Hypothalamus (tissue), 51 donors: ENCODE data around the gene SRGAP3.

Source experiments
- DNase-seq, 51 donors: peaks; one replicate each; lab custom pipeline; 2025; lab: John Stamatoyannopoulos, UW

Gene SRGAP3

DNA sequence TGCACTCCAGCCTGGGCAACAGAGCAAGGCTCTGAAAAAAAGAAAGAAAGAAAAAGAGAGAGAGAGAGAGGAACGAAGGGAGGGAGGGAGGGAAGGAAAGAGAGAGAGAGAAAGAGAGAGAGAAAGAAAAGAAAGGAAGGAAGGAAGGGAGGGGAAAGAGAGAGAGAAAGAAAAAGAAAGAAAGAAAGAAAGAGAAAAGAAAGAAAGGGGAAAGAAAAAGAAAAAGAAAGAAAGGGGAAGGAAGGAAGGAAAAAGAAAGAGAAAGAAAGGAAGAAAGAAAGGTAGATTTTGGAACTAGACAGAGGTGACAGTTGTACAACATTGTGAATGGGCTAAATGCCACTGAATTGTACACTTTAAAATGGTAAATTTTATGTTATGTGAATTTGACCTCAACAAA is 5.3 kb upstream of the SRGAP3 start:
- DNase-seq: no peak

DNA sequence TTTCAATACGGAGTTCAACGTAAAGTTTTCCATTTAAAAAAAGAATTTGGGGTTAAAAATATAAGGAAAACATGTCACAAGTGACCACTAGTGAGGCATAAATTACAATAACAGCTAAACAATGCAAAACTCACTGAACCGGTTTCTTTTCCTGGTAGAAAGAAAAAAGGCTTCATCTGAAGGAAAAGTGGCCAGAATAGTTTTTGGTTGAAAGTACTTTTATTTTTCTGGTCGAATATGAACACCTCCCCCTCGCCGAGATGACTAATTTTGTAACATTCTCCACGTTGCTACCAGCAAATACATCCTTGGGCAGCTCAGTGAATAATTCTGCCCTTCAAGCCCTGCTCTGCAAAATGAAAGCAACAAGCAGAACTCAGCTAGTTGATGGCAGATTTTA is 3.9 kb upstream of the SRGAP3 start:
- no peak for DNase-seq

DNA sequence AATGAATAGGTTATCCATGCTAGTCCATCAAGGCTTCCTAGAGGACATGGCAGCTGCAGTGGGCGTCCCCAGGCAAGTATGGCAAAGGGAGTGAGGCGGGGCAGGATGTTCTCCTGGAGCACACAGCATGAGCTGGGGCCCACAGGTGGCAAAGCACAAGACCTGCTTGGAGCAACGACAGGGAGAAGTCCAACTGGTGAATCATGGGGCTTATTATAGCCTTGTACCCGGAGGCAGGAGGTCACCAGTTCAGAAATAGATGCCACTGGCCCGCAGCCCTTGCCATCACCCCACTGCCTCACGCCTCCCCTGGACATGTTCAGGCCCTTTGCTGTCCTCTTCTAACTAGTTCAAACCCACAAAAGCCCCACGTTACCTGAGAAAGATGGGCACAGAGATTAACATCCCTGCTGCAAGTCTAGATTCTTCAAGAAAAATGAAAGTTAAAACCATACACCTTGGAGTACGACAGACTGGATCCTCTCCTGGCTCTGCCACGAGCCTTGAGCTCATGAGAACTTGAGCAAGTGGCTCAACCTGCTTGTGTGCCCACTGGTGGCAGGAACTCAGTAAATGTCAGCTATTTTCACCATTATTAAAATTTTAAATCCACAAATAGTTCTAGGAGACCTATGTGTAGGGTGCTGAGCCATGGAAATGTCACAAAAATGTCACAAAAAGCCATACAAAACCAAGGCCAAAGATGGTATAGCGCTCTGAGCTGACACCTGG is 1.8 kb upstream of the SRGAP3 start:
- no peak for DNase-seq

DNA sequence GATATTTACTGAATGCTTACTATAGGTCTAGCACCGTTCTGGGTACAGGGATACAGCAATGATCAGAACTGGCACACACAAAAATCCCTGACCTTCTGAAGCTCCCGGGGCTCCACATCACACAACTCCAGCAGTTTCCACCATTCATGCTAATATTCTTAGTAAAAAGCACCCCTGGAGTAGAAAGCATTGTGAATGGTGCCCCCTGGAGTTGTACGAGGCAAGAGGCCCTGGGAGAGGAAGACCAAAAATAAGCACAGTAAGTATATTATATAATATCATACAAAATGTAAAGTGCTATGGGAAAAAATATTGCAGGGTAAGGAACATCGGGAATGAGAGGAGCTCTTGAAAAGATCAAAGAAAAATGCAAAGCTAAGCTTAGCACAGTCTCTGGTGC is 790 bp upstream of the SRGAP3 start:
- DNase-seq: peak in 8 of 51 donors; percentile 4 to 66 (median 28)

DNA sequence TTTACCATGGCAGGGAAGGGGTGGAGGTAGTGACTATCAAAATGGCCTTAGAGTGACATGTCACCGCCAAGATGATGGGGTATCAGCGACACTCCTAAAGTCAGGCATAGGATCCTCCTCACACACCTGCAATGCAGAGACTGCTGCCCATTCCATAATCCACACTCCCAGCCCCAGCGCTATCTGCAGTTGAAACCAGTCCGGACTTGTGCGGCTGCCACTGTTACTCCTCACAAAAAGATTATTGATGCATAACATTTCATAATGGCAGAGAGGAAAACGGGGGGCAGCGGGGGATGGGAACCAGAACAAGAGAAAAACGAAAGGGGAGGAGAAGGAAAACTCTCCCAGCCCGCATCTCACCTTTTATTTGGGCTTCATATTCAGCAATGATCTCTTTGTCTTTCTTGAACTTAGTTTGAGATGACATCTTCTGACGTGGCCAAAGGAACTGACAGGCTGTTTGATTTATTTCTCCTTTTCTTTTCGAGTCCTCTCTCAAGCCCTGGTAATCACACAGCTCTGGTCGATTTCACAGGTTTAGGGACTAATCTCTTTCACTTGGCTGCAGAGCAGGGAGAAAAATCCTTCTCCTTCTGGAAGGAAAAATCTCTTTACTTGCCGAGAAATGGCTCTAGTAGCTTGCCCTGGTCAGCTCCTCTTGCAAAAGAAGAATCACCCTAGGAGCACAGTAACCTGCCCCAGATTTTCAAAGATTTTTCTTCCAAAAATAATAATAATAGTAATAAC is 749 bp downstream of the SRGAP3 start:
- peak in 16 of 51 donors; percentile 9 to 64 (median 32) for DNase-seq

DNA sequence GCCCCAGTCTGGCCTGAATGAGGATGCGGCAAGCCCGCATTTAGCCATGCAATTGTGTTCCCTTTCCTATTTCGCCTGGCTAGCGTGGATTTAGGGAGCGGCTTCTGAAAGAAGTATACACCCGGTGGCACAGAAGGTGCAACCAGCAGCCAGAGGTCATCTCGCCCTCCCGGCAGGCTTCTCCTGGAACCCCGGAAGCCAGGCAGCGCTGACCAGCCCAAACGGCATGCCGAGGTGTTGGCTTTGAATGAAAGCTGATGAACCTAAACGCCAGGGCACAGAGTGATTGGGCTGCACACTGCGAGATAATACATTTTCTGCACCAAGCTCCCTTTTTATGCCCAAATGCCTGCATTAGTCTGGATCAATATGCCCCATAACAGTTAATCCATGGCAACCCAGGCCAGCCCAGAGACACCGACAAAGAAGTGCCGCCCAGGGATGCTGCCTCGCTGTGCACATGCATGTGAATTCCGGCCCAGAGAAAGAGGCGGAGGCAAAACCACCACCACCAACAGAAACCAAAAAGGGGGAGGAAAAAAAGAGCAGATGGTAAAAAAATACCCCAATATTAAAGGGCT is 1.4 kb downstream of the SRGAP3 start:
- peak in 16 of 51 donors; percentile 17 to 70 (median 35) for DNase-seq

DNA sequence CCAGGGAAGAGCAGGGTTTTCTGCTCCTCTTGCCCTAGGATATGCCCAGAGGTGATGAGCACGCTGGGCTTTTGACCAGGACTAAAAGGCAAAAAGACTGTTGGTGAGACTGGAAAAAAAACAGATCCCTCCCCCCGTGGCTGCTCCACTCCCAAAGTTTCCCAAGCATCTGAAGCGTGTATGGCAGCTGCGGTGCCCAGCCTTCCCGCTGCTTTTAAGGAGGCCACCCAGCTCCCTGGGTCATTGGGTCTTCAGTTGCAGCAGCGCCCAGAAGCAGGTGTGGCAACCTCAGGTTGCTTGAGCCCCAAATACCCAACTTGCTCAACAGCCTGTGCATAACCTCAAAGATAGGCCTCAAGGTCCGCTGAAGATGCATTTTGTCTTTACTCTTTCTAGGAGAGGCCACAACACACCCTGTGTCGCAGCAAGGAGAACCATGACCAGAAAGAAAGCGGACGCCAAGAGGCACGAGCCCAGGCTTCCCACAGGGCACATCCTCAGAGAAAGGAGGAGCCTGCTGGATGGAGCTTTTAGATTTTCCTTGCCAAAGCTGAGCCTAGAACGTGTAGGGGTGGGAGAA is 2.0 kb downstream of the SRGAP3 start:
- peak in 9 of 51 donors; percentile 12 to 70 (median 47) for DNase-seq

DNA sequence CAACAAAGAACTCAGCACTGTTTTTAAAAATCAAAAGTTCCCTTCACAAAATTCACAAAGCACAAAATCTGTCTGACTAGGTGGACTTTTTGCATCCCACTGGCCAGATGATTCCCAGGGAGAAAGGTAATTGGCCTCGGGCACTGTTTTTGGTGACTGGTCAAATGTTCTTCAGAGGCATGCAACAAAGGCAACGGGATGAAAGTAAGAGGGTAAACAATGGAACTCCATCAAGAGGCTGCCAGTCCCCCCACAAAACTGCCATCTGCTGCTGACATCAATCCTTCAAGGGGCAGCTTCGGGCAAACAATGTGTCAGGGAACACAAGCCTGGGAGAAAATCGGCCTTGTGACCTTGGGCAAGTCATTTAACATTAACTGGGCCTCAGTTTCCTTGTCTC is 3.3 kb downstream of the SRGAP3 start:
- no peak for DNase-seq

DNA sequence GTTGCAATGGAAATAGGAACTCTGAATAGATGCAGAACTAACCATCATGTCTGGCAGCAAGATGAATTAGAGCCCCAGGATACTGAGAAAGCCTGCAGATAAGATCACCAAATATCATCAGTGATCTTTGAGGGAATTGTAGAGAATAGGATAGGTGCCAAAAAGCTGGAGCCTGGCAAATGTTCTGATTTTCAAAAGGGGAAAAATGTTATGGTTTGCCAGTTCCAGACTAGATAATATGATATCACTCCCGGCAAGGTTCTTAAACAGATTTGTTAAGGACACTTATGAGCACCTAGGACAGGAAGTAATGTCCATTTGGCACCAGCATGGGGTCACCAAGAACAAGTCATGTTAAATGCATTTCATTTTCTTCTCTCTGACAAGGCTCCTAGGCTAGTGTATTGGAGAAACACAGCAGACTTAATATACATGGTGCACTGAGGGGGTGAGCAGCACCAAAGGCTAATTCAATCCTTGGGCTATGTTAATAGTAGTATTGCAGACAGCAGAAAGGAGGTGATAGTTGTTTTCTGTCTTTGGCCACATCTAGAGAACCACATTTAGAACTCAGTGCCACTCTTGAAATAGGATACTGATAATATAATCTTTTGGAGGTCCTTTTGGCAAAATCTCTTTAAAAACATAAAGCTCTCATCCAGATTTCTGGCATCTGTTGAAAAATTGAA is 4.8 kb downstream of the SRGAP3 start:
- no peak for DNase-seq

DNA sequence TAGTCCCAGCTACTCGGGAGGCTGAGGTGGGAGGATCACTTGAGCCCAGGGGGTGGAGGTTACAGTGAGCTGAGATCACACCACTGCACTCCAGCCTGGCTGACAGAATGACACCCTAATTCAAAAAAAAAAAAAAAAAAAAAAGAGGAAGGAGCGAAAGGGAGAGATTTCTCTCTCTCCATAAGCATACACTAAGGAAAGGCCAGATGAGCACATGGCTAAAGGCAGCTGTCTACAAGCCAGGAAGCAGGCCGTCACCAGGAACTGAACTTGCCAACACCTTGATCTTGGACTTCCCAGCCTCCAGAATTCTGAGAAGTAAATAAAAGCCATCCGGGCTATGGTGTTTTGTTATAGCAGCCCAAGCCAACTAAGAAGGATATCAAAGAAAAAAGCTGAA is 7.5 kb downstream of the SRGAP3 start:
- no peak for DNase-seq

DNA sequence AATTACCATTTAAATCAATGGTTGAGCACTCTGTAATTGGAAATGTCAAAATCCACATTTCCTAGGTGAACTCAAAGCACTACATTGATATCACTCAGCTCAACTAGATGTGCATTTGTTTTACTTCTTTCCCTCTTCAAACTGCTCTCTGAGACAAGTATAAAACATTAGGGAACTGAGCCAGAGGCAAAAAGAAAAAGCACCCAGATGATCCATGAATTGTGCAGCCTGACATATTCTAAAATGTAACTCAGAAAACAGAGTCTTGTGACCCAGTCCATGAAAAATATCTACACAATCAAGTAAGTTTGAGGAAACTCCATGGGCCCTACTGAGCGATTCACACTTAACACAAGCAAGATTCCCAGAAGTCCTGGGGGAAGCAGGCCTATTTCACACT is 9.8 kb downstream of the SRGAP3 start:
- DNase-seq: no peak

DNA sequence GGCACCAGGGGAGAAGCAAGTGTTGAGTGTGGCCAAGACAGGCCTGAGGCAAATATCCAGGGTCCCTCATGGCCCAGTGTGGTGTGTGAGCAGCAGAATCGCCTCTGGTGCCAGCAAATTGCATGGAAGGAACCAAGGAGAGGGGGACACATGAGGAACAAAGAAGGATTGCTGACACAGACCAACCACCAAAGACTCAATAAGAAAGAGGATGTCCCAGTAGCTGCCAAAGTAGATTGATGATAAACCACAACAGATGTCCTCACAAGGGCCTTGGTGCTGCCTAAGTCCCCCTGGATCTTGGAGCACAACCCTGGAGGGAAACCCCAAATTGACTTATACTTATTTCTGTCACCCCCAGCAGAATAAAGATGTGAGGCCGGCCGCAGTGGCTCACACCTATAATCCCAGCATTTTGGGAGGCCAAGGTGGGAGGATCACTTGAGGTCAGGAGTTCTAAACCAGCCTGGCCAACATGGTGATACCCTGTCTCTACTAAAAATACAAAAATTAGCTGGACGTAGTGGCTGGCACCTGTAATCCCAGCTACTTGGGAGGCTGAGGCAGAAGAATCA is 10.6 kb downstream of the SRGAP3 start:
- DNase-seq: no peak

DNA sequence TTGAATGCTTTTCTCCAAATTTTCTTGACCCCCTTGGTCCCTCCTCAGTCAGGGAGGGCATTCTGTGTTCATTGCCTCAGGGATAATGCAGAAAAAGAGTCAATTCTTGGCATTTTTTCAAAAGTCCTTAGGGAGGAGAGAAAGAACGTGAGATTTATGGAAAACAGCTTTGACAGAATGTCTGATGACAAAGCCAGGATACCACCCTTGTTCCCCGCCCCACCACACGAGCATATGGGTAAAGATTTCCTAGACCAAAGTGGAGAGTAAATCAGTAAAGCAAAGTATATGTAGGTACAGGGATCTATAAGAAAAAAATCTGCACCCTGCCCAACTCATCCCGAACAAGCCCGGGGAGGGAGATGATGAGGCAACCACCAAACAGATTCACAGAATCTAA is 11.2 kb downstream of the SRGAP3 start:
- no peak for DNase-seq

DNA sequence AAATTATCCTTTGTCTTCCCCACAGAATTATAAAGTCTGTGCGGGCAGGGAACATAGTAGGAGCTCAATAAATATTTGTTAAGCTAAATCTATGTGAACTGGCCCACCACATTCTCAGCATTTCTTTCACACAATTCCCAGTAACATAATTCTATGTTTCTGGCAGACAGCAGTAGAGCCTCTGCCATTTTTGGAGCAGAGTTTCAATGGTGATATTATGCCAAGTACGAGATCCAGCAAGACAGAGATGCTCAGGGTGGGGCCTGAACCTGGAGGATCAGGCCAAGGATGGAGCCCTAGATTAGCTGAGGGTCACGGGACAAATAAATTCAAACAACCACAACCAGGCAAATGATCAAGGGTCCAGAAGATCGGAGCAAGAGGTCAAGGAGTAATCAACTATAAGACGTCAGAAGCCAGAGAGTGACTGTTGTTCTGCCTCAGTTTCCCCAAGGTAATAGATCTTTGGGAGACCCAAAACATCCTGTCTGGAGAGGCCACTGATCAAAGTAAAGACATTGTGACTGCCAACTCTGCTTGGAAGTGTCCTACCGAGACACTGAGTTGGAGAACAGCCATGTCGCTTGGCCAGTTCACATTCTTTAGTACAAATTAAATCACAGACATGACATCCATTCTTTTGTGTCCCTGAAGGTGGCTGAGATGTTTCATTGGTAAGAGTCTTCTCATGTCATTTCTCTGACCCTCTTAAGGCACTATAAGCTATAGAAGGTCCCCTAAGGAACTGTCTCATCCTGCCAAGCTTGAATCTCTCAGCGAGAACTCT is 15.4 kb downstream of the SRGAP3 start:
- no peak for DNase-seq

DNA sequence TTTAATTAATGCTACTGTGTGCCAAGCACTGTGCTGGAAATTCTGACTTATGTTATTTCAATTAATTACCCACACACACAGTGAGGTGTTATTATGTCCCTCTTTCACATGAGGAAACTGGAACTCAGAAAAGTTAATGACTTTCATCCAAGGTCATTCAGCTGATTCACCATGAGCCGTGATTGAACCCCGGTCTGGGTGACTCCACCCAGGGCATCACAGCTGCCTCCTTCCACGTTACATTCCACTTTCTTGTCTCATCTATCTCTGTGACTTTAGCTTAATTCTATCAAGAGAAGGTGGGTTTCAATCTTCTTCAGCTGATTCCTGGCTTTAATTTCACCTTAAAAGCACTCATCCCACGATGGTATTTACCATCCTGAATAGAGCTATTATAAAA is 16.3 kb downstream of the SRGAP3 start:
- no peak for DNase-seq

DNA sequence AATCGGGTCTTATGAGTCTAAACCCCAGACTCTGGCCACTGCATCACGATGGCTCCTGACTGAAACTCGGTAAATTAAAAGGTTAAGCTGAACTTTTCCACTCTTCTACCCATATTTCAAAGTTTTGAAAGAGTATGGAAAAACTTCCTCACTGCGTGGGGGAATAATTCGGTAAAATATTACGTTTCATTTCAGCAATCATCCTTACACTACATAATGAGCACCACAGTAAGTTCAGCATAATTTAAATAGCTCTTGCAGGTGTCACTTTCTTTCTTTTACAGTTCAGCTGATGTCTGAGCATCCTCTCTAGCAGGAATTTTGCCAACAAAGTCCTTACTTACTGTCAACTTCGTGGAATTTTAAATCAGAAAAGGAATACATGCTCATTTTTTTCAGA is 17.5 kb downstream of the SRGAP3 start:
- DNase-seq: no peak

DNA sequence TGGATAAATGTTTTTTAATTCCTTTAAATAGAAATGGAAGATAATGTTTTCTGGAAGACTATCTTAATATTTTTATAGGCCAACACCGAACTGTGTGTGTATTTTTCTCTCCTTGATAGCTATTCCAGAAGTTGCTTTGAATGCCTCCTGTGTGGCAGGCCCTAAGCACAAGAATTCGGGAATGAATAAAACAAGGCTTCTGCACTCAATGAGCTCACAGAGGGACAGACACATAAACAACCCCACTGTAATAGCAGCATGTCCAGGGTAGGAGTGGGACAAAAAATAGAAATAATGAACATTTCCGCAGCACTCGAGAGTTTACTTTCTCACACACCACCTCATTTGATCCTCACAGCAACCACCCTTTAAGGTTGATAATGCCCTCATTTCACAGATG is 18.0 kb downstream of the SRGAP3 start:
- DNase-seq: peak in 1 of 51 donors; percentile 12

DNA sequence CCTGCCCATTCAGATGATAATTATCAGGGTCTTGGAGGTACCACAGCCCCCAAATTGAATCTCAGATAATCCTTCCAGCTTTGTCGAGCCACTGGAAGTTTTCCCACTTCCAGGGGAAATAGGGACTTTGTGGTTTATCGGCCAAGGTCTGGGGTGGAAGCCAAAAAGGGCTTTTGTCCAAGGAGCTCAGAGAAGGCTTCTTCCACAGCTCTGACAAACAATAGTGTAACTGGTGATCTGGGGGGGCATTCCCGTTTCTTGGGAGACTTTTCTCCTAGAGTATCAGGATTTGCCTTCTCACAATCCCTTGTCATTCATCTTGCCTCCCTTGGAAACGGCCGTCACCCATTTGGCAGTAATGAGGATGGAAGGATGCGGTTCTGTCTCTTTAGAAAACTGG is 18.4 kb downstream of the SRGAP3 start:
- DNase-seq: peak in 17 of 51 donors; percentile 24 to 66 (median 52)

DNA sequence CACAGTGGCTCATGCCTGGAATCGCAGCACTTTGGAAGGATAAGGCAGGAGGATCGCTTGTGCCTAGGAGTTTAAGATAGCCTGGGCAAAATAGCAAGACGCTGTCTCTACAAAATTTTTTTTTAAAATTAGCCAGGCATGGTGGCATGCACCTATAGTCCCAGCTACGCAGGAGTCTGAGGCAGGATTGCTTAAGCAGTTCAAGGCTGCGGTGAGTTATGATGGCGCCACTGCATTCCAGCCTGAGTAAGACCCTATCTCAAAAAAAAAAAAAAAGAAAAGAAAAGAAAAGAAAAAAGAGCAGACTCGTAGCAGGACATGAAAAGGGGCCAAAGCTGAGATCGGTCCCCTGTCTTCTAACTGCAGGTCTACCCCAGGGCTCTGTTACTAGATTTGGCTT is 18.9 kb downstream of the SRGAP3 start:
- no peak for DNase-seq

DNA sequence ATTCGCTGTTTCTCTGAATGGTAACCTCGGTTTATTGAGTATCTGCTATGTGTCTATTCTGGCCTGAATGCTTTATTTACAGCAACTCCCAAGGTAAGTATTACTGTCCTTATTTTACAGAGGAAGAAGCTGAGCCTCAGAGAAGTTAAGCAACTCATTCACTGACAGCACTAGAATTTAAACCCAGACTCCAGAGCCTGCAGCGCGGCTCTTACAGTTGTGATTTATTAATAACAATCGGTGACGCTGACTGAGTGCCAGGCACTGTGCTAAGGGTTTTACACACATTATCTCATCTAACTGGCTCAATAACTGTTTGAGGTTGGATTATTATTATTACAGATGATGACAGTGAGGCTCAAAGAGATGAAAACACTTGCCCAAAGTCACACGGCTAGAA is 19.6 kb downstream of the SRGAP3 start:
- DNase-seq: no peak
